GM13976 (cell line): ENCODE measurements around the gene INSIG1.

Experiments used
- DNase-seq: peaks from one replicate; pipeline ENCODE4 v3.0.0; 2012; ENCODE audit warnings: low spot score
- CTCF ChIP-seq: IDR thresholded peaks from 2 replicates; pipeline ENCODE4 v1.5.1; 2012; ENCODE audit warnings: borderline replicate concordance, mild to moderate bottlenecking; ENCODE audit not compliant: insufficient read depth; ENCODE audit errors: extremely low read depth, missing control alignments, control extremely low read depth
- in situ Hi-C: fragments of 300-500 bp; cut with MboI; formaldehyde crosslinking; loops from one replicate; pipeline ENCODE4 v1.12.0; 2022; ENCODE audit warnings: low sequenced_read_pairs, mixed read lengths, inconsistent platforms; ENCODE audit not compliant: unreplicated experiment

INSIG1 gene

GRCh38 chr7:155288055-155288454 lies 9.6 kb upstream of the INSIG1 start:
- TF ChIP-seq CTCF: no peak
- no peak for DNase-seq
- in situ Hi-C loops: no loop called here

GRCh38 chr7:155289107-155289506 lies 8.6 kb upstream of the INSIG1 start:
- no peak for TF ChIP-seq CTCF
- no peak for DNase-seq
- in situ Hi-C loops: no loop called here

GRCh38 chr7:155289949-155290501 lies 7.7 kb upstream of the INSIG1 start:
- in situ Hi-C loops: no loop called here
- DNase-seq: no peak
- no peak for TF ChIP-seq CTCF

- in situ Hi-C loops: no loop called here
- no peak for TF ChIP-seq CTCF
- DNase-seq: no peak
Observed at GRCh38 chr7:155291045-155291530, 6.6 kb upstream of the INSIG1 start.

DNA sequence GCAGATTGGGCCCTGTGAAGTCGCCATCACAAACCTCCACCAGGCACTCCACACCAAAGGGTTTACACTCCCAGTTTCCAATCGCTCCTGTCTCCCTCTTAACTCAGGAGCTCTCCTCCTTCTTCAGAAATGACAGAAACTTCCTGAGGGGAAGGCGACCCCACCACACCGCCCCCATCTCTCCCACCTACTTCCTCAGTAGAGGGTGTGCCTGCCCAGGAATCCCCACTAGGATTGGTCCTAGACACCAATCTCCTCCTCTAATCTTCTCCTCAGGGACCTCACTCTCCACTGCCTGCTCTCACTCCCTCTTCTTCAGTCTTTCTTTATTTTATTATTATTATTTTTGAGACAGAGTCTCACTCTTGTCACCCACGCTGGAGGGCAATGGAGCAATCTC lies 5.9 kb upstream of the INSIG1 start:
- in situ Hi-C loops: no loop called here
- no peak for DNase-seq
- no peak for TF ChIP-seq CTCF

DNA sequence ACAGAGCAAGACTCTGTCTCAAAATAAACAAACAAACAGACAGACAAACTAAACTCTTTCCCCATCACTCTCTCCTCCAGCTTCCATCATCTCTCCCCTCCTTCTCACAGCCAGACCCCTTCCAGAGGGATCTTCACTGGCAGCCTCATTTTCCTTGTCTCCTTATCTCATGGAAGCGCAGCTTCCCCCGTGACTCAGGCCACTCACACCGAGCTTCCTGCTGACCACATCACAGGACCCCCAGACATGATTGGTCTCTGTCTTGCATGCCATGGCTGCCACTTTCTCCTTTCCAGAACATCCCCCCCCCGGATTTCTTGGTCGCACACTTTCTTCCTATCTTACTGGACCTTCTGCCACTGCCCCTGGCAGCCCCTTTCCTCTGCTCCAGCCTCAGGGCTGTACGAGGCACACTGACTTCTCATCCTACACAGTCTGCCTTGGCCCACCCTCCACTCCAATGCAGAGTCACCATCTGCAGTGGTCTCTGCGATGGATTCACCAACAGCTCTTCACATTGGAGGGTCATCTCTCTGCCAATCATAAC lies 4.9 kb upstream of the INSIG1 start:
- TF ChIP-seq CTCF: no peak
- in situ Hi-C loops: no loop called here

GRCh38 chr7:155293721-155294510 lies 3.8 kb upstream of the INSIG1 start:
- DNase-seq: no peak
- TF ChIP-seq CTCF: no peak
- in situ Hi-C loops: no loop called here

More for the DNA sequence above, 4.9 kb upstream of the INSIG1 start:
- no peak for DNase-seq
